Myocyte (in vitro differentiated cells): Measurements from ENCODE around the gene CDC42BPB. TPM values are rescaled to one million over a fixed set of nuclear protein-coding genes. Genes with fewer than 3 reads are reported as not detected.

Experiments used
- DNase-seq: peaks from one replicate; pipeline ENCODE4 v3.0.0-alpha.2; 2012; ENCODE audit warnings: low read depth
- total RNA-seq: library from RNA; depleted of rRNA; stranded (reverse); fragments of >200 nt; gene quantifications from 2 replicates; pipeline ENCODE4 v1.2.3, GENCODE V29; 2014

Gene CDC42BPB
- total RNA-seq, 1 donor from 2014 or later: 63.4 TPM

DNA sequence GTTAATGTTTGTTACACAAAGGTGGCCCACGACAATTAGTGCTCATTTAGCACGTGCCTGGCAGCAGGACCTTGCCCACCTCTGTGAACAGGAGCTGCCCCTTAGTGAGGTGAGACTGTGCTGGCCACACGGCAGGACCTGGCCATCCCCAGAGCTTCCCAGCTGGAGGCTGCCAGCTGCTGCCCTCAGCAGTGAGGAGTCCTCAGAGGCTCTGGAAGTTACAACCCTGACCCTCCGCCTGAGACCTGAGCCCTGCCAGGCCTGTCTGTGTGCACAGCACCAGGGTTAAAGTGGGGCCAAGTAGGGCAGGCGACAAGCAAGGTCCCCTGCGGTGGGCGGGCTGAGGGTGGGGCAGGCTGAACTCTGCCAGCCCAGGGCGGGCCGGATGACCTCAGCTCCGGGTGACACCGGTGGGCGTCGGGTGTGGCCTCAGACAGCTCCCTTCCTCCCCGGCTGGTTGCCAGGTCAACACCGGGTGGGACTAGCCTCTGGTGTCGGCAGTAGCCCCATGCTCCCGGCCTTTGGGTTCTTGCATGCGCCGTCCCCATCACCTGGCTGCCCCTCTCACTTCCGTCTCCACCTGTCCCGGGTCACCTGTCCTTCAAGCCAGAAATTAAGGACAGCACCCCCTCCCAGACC lies 17.5 kb upstream of the CDC42BPB start:
- DNase-seq: no peak

DNA sequence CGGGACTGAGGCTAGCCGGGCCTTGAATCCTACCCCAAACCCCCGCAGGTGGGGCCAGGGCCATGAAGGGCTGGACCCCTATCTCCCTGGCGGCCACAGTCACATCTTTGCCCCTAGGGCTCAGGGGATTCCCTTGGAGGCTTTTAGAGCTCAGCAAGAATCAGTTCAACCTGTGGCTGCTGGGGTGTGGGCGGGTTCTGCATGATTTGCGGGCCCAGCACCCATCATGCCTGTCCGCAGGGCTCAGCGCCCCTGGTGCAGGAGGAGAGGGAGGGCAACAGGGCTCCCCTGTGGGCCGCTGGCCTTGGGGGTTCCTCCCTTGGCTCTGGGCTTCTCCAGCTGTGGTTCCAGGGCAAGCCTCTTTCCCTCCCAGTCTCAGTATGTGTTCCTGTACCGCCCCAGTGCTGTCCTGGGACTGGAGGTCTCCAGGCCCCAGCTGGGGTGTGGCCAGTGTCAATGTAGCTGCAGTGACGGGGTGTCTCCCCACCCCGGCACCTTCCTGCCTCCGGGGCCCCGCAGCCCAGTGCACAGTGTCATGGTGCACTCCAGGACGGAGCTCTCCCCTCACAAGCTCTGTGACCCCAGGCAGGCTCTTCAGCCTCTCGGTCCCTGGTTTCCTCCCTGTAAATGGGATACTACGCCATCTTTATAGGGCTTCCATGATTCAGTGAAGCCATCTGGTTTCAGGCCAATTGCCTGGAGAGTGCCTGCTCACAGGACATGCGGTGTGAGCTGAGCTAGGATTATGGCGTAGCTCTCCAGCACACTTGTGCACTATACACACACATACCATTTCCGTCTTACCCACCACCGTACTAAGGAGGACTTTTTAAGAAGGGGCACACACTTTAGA lies 16.8 kb upstream of the CDC42BPB start:
- DNase-seq: no peak

DNA sequence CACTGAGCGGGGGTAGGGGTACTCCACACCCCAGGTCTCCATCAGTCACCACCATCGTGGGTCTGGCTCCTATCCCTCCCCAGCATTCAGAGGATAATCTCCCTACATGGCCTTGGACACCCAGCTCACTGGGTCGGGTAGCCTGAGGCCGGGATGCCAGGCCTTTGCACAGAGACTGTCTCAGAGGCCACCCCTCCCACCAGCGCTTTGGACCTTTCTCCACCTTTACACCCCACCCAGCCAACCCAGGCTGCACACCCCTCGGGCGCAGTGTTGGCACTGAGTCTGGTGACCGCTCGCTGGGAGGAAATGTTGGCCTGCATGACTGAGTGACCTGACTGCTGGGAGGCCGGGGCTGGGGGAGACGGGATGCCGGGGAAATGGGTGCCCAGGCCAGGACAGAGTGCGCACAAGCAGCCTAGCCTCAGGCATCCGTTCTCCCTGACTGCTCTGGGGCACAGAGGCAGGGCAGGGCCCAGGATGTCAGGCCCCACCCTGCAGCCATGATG lies 16.1 kb upstream of the CDC42BPB start:
- no peak for DNase-seq

DNA sequence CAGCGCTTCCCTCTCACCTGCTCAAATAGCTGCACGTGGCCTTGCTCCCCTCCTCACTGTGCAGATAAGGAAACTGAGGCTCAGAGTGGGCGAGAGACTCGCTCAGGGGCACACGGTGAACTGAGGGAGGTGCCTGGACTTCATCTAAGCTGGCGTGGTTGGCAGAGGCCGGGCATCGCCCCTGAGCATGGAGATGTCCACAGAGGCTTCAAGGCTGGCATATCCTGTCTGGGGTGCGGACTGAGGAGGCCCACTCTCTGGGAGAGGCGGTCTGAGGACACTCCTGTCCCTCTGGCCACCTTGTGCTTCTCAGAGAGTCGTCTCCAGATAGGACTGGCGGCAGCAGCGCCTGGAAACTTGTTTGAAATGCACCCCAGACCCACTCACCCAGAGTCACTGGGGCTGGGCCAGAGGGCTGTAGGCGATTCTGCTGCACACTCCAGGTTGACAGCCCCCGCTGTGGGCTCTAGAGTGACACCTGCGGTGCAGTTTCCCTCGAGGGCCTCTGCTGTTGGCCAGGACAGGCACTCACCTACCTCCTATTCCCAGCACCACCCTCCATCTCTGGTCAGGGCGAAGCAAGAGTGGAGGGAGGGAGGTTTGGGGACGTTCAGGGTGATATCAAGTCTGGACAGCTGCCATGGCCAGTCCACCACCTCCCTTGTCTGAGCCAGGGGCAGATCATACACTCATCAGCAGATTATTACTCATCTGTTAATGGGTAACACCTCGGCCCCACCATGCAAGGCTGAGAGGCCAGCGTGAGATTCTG lies 15.4 kb upstream of the CDC42BPB start:
- no peak for DNase-seq

DNA sequence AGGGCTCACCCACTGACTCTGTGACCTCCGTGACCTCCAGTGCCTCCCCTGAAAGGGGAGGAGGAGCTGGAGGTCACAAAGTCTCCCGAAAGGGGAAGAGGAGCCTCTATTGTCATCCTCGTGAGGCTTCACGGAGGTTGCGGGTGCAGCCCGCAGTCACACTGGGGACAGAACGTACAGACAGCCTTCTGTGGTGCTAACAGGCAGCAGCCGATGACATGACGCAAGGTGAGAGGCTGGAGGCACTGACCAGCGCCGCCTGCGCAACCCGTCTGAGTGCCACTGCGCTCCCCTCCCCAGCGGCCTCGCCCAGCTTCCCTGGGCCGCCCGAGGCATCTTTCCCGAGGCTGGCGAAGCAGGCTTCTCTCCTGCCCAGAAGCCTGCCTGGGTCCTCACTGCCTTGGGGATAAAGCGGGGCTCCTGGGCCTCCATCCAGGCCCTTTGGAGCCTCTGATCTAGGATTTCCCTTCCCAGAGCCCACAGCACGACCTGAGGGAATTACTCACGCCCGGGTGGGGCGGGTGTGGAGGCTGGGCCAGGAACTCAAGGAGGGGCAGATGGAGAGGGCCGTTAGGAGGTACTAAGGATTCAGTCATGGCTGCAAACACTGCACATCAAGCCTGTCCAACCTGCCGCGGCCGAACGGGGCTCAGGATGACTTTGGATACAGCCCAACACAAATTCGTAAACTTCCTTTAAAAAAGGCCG lies 14.3 kb upstream of the CDC42BPB start:
- DNase-seq: no peak

DNA sequence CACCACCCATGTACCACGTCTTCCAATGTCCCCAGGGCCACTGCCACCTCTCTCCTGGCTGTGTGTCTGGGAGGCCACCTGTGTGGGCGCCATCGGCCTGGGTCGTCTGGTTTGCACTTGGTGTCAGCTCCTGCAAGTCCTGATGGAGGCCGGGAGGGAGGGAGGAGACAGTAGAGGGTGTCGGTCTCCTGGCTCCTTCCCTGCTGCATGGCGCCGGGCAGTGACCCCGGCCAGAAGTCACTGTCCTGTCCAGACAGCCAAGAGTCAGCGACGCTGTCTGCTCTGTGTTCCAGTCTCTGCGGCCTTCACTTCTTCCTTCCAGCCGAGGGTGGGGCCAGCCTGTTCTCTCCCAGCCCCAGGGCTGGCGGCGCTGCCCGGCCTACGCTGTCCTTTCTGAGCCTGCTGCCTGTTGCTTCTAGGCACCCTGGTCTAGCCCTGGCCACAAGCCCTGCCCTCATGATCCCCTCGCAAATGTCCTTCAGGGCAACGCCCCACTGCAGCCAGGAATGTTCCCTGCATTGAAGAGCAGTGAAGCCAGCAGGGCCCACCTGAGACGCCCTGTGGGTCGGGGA lies 13.7 kb upstream of the CDC42BPB start:
- DNase-seq: no peak

DNA sequence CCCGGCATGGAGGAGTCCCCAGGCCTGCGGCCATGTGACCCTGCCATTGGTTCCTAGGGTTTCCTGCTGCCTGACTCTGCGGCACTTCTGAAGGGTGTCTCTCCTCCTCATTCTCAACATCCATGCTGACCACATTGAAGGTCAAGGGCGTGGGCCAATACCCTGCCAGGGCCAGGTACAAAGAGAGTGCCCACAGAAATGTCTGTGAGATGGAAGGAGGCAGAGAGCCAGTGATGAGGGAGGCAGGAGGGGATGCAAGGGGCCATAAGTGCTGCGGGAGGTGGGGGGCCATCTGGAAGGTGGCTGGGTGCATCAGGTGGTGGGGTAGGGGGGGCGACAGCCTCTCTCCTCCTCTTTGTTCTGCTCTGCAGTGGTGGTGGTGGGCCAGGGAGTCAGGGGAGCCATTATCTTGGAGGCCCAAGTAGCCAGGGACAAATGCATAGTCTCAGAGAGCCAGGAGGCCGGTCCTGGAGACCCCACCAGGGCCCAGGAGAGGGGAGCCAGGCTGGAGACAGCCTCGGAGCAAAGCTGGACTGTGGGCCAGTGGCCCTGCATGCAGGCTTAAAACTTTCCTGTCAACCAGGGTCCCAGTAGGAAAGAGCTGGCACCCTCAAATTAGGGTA lies 13.0 kb upstream of the CDC42BPB start:
- DNase-seq: no peak

DNA sequence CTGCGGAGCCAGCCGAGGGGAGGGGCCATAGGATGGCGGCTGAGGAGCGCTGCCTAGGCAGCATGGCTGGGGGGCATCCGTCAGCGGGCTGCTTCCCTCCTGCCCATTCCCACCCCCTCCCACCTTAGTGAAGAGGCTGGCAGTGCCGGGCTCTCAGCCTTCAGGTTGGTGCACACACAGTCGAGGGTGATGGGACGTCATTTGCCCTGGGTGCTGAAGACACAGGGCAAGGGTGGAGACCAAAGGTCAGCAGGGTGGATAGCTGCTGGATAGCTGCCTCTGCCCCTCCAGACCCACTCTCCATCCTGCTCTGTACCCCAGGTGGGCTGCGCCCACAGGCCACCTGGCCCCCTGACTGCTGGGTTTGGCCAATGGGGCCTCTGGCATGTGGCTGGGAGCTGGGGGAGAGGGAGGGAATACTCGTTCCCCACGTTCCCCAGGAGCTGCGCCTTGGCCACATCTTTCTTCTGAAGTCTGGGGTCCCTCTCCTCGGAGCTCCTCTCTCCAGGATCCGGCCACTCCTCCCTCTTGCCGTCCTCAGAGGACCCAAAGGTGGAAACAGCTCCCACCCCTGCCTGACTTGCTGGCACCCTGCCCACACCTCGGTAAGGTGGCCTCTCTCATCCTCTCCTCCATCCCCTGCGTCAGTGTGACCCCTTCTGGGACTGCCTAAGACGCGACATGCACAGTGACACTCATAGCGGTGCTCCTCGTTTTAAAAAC lies 11.2 kb upstream of the CDC42BPB start:
- no peak for DNase-seq

DNA sequence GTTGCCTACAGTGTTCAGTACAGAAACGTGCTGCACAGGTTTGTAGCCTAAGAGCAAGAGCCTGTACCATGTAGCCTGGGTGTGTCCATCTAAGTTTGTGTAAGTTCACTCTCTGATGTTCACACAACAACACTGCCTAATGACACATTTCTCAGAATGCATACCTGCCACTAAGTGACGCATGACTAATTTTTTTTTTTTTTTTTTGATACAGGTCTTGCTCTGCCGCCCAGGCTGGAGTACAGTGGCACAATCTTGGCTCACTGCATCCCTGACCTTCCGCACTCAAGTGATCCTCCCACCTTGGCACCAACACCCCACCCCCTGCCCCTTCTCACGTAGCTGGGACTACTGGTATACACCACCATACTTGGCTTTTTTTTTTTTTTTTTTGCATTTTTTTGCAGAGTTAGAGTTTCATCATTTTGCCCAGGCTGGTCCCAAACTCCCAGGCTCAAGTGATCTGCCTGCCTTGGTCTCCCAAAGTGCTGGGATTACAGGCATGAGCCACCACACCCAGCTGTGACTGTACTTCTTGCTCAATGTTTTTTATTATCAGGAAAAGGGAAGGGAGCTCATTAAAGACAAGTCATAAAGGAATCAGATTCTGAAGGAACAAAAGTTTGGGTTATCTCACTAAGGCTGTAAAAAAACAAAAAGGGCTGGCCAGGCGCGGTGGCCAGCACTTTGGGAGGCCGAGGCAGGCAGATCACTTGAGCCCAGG lies 10.0 kb upstream of the CDC42BPB start:
- DNase-seq: no peak

DNA sequence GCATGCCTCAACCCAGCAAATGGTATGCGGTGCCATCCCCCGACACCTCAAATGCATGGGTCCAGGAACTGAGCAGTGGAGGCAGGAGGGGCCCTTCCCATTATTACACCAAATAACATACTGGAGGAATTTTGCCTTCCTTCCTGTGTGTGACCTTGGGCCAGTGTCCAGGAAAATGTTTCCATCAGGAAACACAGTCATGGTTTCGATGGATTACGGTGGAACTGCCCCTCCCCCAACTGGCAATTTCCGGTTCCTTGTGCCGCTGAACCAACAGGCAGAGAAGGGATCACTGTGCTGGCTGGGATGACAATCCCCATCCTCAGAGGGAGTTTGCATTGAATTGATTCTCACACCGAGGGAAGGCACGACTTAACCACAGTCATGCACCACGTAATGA lies 9.1 kb upstream of the CDC42BPB start:
- no peak for DNase-seq

DNA sequence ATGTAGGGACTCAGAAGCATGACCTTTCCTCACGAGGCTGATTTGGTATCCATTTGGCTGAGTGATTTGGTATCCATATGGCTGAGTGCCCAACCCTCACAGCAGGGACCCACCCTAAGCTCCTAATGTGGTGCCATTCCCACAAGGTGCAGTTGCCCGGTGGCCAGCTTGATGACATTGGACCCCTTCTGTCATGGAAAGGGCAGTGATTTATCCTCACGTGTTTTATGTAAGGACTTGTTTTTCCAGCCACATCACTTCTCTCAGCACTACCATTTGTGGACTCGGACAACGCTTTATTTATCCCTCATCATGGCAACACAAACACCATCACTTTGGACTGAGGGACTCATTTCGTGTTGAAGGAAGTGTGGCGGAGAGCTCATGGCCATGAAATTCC lies 8.5 kb upstream of the CDC42BPB start:
- DNase-seq: no peak

DNA sequence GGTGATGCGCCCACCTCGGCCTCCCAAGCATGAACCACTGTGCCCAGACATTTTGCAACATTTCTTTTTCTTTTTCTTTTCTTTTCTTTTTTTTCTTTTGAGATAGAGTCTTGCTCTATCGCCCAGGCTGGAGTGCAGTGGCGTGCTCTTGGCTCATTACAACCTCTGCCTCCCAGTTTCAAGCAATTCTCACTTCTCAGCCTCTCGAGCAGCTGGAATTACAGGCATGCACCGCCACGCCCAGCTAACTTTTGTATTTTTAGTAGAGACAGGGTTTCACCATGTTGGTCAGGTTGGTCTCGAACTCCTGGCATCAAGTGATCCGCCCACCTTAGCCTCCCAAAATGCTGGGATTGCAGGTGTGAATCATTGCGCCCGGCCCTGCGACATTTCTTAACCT lies 7.6 kb upstream of the CDC42BPB start:
- DNase-seq: no peak

DNA sequence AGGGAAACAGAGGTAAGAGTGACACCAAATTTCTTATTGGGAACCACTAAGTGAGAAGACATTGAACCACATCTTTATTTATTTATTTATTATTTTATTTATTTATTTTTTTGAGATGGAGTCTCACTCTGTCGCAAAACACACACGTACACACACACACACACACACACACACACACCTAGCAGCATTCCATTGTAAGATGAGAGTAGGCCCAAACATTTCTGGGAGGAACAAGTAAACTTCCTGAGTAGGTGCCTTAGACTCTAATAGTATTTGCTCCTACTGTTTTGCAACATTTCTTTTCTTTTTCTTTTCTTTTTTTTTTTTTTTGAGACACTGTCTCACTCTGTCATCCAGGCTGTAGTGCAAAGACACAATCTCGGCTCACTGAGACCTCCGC lies 7.1 kb upstream of the CDC42BPB start:
- no peak for DNase-seq

DNA sequence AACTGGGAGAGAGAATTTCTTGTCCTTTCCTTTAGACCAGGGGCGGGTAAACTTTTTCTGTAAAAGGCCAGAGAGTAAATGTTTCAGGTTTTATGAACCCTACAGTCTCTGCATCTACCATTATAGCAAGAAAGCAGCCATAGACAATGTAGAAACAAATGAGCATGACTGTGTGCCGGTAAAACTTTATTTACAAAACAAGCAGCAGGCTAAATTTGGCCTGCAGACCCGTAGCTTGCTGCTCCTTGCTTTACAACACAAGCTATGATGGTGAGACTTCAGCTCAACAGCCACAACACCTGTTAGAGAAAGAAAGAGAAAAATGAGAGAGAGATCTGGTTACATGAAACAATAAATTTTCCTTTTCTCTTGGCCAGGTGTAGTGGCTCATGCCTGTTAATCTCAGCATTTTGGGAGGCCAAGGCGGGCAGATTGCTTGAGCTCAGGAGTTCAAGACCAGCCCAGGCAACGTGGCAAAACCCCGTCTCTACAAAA lies 4.2 kb upstream of the CDC42BPB start:
- DNase-seq: no peak

DNA sequence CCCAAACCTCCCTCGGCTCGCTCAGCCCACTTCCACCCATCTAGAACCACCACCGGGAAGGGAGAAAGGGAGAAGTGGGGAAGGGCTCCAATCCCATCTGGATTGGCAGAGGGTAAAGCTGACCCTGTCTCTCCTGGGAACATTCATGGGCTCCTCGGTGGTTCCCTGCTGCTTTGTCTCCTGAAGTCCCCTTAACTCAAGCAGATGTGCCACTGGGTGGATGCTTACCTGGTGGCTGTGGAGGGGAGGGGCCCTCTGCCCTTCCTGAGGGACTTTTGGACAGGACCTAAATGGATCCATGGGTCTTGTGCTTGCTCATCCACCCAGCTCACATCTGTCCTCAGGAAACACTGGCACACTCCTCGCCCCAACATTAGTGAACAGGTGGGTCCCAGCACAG lies 2.2 kb upstream of the CDC42BPB start:
- DNase-seq: no peak

DNA sequence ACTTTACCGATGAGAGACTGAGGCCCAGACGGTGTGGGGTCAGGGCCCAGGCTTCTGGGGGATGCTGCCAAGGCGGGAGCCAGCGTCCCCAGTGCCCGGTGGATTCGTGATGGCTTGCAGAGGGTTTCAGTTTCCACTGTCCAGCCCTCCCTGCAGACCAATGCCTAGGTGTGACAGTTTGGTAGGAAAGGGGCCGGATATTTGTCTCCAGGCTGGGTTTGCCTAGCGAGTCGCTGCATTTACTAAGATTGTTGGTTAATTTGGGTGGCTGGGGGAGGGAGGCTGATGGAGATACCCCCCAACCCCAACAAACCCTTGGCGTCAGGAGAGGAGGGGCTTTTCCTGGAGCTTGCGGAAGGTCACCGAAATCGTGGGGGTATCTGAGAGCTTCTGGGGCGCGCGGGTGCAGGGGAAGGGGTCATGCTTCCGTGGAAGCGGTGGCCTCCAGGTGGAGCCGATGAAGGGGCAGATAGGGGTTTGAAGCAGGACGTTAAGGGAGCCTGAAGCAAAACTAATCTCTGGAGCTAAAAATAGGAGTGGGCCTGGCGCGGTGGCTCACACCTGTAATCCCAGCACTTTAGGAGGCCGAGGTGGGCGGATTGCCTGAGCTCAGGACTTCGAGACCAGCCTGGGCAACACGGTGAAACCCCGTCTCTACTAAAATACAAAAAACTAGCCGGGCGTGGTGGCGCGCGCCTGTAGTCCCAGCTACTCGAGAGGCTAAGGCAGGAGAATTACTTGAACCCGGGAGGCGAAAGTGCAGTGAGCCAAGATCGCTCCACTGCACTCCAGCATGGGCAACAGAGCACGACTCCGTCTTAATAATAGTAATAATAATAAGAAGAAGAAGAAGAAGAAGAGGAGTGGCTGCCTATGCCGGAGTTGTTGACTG lies 1.1 kb upstream of the CDC42BPB start:
- DNase-seq: no peak

DNA sequence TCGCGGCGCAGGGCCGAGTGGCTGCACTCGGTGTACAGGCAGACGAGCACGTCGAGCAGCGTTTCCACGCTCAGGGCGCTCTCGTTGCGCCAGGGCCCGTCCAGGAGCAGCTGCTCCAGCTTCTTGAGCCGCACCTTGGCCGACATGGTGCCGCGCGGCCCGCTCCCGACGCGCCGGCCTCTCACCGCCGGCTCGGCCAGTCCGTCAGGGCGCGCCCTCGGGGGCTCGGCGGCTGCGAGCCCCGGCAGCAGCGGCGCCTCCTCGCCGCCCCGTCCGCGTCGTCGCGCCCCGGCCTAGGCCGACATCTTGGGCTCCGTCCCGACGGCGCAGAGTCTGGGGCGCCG lies 349 bp downstream of the CDC42BPB start:
- DNase-seq: peak; percentile 24
